ENCODE measurements around the gene CREM. TPM values are rescaled to one million over a fixed set of nuclear protein-coding genes. Genes with fewer than 3 reads are reported as not detected.

CREM gene
- total RNA-seq, 2 experiments from 2014 or later: 32.2 to 38.1 TPM

DNA sequence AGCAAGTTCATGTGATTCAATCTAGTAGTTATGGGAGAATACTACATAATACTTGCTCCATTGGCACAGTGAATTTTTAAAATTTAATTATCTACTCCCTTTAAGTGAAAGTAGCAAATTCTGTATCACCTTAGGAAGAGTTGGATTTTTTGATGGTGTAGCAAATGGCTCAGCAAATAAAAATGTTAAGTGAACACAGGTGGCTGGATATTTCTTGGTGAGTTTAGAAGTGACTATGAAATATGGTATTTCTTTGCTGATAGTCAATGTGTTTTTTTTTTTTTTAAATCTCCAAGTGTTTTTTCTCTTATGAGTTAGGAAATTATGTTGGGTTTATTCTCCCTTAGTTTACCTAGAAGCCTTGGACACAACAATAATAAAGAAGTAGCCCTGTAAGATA lies 67.8 kb downstream of the CREM start:
- Histone ChIP-seq H4K20me1 (ENCODE audit: insufficient read depth, low read length) (no peaks in the 10 kb centered on the region), H3K4me3 (ENCODE audit: low read depth, low read length, poor library complexity, severe bottlenecking) (no peak overlapping the region), H3K9me2 (ENCODE audit: insufficient read depth, low read length) (no peaks in the 10 kb centered on the region), H3K79me2 (ENCODE audit: insufficient read depth, low read depth, low read length) (peaks cover 6% of the 10 kb centered on the region; the same call in 1 of the 2 replicates), H3K36me3 (ENCODE audit: insufficient read depth, low read length) (no peaks in the 10 kb centered on the region), H3K9me3 (ENCODE audit: low read length) (no peaks in the 10 kb centered on the region), H2AFZ (ENCODE audit: low read length) (peak overlapping the region; percentile 98), H3K27ac (ENCODE audit: low read depth, low read length, poor library complexity, severe bottlenecking) (peak overlapping the region; percentile 88), H3K4me1 (ENCODE audit: insufficient read depth, low read length, poor library complexity, severe bottlenecking) (peaks cover 24% of the 10 kb centered on the region), H3K4me2 (ENCODE audit: low read length) (peak overlapping the region; percentile 74)
- CTCF ChIA-PET (ENCODE audit: unreplicated experiment): interaction anchor here (1.2 kb wide), 1 partner anchor 55 kb away, joined by 3 read pairs; no protein-coding TSS in a partner anchor
- no TSS peak for BruUV-seq (replicated peaks)
- intact Hi-C loops (cut with micrococcal nuclease; ENCODE audit: unreplicated experiment): no loop called here
- POLR2A ChIA-PET: interaction anchor here (0.7 to 5.2 kb wide), 11 partner anchors 10 to 286 kb away, joined by 3 to 95 read pairs (median 14); partner anchors contain the start of gene CREM
- no peak for TF ChIP-seq EZH2phosphoT487 (IDR thresholded peaks at IDR 0.05; ENCODE audit: borderline replicate concordance, low read depth, low read length)
- TF ChIP-seq, protein P1, sequence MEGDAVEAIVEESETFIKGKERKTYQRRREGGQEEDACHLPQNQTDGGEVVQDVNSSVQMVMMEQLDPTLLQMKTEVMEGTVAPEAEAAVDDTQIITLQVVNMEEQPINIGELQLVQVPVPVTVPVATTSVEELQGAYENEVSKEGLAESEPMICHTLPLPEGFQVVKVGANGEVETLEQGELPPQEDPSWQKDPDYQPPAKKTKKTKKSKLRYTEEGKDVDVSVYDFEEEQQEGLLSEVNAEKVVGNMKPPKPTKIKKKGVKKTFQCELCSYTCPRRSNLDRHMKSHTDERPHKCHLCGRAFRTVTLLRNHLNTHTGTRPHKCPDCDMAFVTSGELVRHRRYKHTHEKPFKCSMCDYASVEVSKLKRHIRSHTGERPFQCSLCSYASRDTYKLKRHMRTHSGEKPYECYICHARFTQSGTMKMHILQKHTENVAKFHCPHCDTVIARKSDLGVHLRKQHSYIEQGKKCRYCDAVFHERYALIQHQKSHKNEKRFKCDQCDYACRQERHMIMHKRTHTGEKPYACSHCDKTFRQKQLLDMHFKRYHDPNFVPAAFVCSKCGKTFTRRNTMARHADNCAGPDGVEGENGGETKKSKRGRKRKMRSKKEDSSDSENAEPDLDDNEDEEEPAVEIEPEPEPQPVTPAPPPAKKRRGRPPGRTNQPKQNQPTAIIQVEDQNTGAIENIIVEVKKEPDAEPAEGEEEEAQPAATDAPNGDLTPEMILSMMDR (conservative IDR thresholded peaks at IDR 0.05; ENCODE audit: low read length): no peak
- DNase-seq (ENCODE audit: low spot score): no peak

DNA sequence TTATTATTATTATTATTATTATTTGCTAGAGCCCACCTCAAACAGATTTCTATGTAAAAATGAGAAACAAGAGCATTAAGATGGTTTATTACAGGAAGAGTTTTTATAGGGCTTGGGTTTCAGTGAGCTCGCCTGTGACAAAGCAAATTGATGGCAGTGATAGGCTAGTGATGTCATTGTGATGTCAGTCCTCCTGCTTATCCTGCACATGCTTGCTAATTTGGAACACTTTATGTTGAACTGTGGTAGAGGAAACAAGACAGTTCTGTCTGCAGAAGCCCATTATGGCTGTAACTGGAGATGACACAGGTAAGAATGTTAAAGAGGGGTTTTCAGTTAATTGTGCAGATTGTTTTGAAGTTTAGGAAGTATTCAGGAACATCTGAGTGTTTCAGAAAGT lies 68.3 kb downstream of the CREM start:
- H3K4me3 ChIP-seq (ENCODE audit: low read depth, low read length, poor library complexity, severe bottlenecking): peak overlapping the region; percentile 67

More for the DNA sequence above, 68.3 kb downstream of the CREM start:
- H3K9me3 ChIP-seq (ENCODE audit: low read length): no peaks in the 10 kb centered on the region
- peak overlapping the region; percentile 74 for H3K4me2 ChIP-seq (ENCODE audit: low read length)
- H4K20me1 ChIP-seq (ENCODE audit: insufficient read depth, low read length): no peaks in the 10 kb centered on the region
- intact Hi-C loops (cut with micrococcal nuclease; ENCODE audit: unreplicated experiment): no loop called here
- no peaks in the 10 kb centered on the region for H3K9me2 ChIP-seq (ENCODE audit: insufficient read depth, low read length)
- no peaks in the 10 kb centered on the region for H3K36me3 ChIP-seq (ENCODE audit: insufficient read depth, low read length)
- H3K4me1 ChIP-seq (ENCODE audit: insufficient read depth, low read length, poor library complexity, severe bottlenecking): peaks cover 24% of the 10 kb centered on the region
- no TSS peak for BruUV-seq (replicated peaks)
- CTCF ChIA-PET (ENCODE audit: unreplicated experiment): interaction anchor here (0.9 to 1.9 kb wide), 9 partner anchors 14 to 75 kb away, joined by 3 to 22 read pairs (median 4); partner anchors contain the start of gene CREM
- peak overlapping the region; percentile 98 for H2AFZ ChIP-seq (ENCODE audit: low read length)
- H3K27ac ChIP-seq (ENCODE audit: low read depth, low read length, poor library complexity, severe bottlenecking): peak overlapping the region; percentile 88
- H3K79me2 ChIP-seq (ENCODE audit: insufficient read depth, low read depth, low read length): peaks cover 6% of the 10 kb centered on the region; the same call in 1 of the 2 replicates
- POLR2A ChIA-PET: interaction anchor here (0.6 to 5.2 kb wide), 18 partner anchors 10 to 286 kb away, joined by 3 to 95 read pairs (median 8); partner anchors contain the start of gene CREM
- no peak for TF ChIP-seq EZH2phosphoT487 (IDR thresholded peaks at IDR 0.05; ENCODE audit: borderline replicate concordance, low read depth, low read length)
- TF ChIP-seq, protein P1 (conservative IDR thresholded peaks at IDR 0.05; ENCODE audit: low read length): no peak
- DNase-seq (ENCODE audit: low spot score): peak; percentile 43
